NCI-H526 (cell line): ENCODE results near the gene DTNA.

Experiments
- DNase-seq, 2 experiments: peaks; one replicate each; lab custom pipeline; 2025; lab: John Stamatoyannopoulos, UW

DTNA gene

GRCh38 chr18:34859496-34859895 lies 149.4 kb downstream of the DTNA start:
- no peak for DNase-seq

- DNase-seq, result no peak
These were observed 152.5 kb downstream of the DTNA start for GRCh38 chr18:34862561-34862960.

- no peak for DNase-seq
These were observed 153.6 kb downstream of the DTNA start for GRCh38 chr18:34863702-34864101.

- no peak for DNase-seq
These were observed 154.9 kb downstream of the DTNA start for GRCh38 chr18:34864836-34865497.

GRCh38 chr18:34866310-34866709 lies 156.2 kb downstream of the DTNA start:
- no peak for DNase-seq

GRCh38 chr18:34866739-34867138 lies 156.6 kb downstream of the DTNA start:
- DNase-seq, result no peak

- DNase-seq, result peak; percentile 12 to 45
These were observed 157.4 kb downstream of the DTNA start for GRCh38 chr18:34867520-34867919.

- DNase-seq, result no peak
These were observed 160.6 kb downstream of the DTNA start for GRCh38 chr18:34870555-34871310.

GRCh38 chr18:34871435-34871834 lies 161.3 kb downstream of the DTNA start:
- DNase-seq, result no peak

GRCh38 chr18:34872066-34872465 lies 162.0 kb downstream of the DTNA start:
- DNase-seq, result no peak

GRCh38 chr18:34873986-34874580 lies 164.0 kb downstream of the DTNA start:
- DNase-seq, result no peak

- DNase-seq, result no peak
These were observed 165.1 kb downstream of the DTNA start for GRCh38 chr18:34875150-34875549.

GRCh38 chr18:34880403-34880802 lies 170.3 kb downstream of the DTNA start:
- DNase-seq, result no peak

GRCh38 chr18:34880882-34881834 lies 171.1 kb downstream of the DTNA start:
- DNase-seq, result peak in 1 of 2 experiments; percentile 0

GRCh38 chr18:34884436-34884835 lies 174.3 kb downstream of the DTNA start:
- DNase-seq, result no peak

- DNase-seq, result no peak
These were observed 176.1 kb downstream of the DTNA start for GRCh38 chr18:34886177-34886576.

- no peak for DNase-seq
These were observed 177.9 kb downstream of the DTNA start for GRCh38 chr18:34887881-34888580.

- DNase-seq, result no peak
These were observed 180.5 kb downstream of the DTNA start for GRCh38 chr18:34890486-34891085.

- DNase-seq, result no peak
These were observed 182.3 kb downstream of the DTNA start for GRCh38 chr18:34892379-34892778.

GRCh38 chr18:34893239-34893638 lies 183.1 kb downstream of the DTNA start:
- DNase-seq, result no peak

- no peak for DNase-seq
These were observed 191.2 kb downstream of the DTNA start for GRCh38 chr18:34901299-34901698.
